Body of pancreas (tissue), 4 donors: ENCODE results near the gene VCAM1. TPM values are rescaled to one million over a fixed set of nuclear protein-coding genes. Genes with fewer than 3 reads are reported as not detected.

Experiments used
- ATAC-seq: fragments of 150-250 bp; one replicate; pipeline ENCODE4 v1.9.1; 2016
- DNase-seq, 4 donors: peaks; one replicate each; pipeline ENCODE4 v3.0.0-alpha.2; 2019
- H3K27ac ChIP-seq, 4 donors: fragments of 200-600 bp; sonication (generic); 1 replicate in 3 of 4; 2 replicates in 1 of 4; pipeline versions ENCODE4 v1.5.1 to v1.6.1; 2016 to 2019; ENCODE audit warnings: mild to moderate bottlenecking in 1 of 4, mixed read lengths in 1 of 4, moderate library complexity in 1 of 4
- H3K27me3 ChIP-seq, 2 donors: fragments of 200-600 bp; sonication (generic); one replicate each; pipeline ENCODE4 v1.6.0; 2016; ENCODE audit warnings: mild to moderate bottlenecking in 1 of 2
- H3K36me3 ChIP-seq, 2 donors: fragments of 200-600 bp; sonication (generic); replicated peaks in 1 of 2; 2 replicates each; pipeline ENCODE4 v1.5.1; 2016; ENCODE audit warnings: low read depth in 2 of 2; ENCODE audit not compliant: insufficient read depth in 1 of 2
- H3K4me1 ChIP-seq: fragments of 200-600 bp; sonication (generic); one replicate; pipeline ENCODE4 v1.6.0; 2016
- H3K4me3 ChIP-seq, 2 donors: fragments of 200-600 bp; sonication (generic); 1 replicate in 1 of 2; 2 replicates in 1 of 2; pipeline ENCODE4 v1.5.1; 2016 to 2019
- H3K9me3 ChIP-seq, 3 donors: fragments of 200-600 bp; sonication (generic); 1 replicate in 2 of 3; 2 replicates in 1 of 3; pipeline ENCODE4 v1.5.1; 2016
- POLR2A ChIP-seq, 3 donors: fragments of 450-650 bp; IDR thresholded peaks; one replicate each; pipeline ENCODE4 v1.6.1; 2016; ENCODE audit warnings: antibody characterized with exemption in 3 of 3, mild to moderate bottlenecking in 2 of 3
- WGBS, 2 donors: methylation state at CpG; one replicate each; pipeline ENCODE4 v1.1.5; 2017; 5-methylcytosine and 5-hydroxymethylcytosine counted together
- intact Hi-C: fragments of 100-400 bp; cut with DNase I; formaldehyde crosslinking; loops from one replicate; pipeline ENCODE4 v1.15.1; 2023
- total RNA-seq, 2 donors: library from RNA; depleted of rRNA; stranded (reverse); fragments of >200 nt; gene quantifications; one replicate each; pipeline ENCODE4 v1.1.0, GENCODE V29; 2016
- TF ChIP-seq, protein P1 (sequence below), 7 experiments: fragments of 450-650 bp in 4 of 7; fragments of 200-600 bp in 3 of 7; sonication (generic) in 3 of 7; IDR thresholded peaks; one replicate each; pipeline ENCODE4 v1.5.1; 2016 to 2019; ENCODE audit warnings: antibody characterized with exemption in 7 of 7

Gene VCAM1
- total RNA-seq, 2 donors from 2014 or later: 9.6 to 22.4 TPM

DNA sequence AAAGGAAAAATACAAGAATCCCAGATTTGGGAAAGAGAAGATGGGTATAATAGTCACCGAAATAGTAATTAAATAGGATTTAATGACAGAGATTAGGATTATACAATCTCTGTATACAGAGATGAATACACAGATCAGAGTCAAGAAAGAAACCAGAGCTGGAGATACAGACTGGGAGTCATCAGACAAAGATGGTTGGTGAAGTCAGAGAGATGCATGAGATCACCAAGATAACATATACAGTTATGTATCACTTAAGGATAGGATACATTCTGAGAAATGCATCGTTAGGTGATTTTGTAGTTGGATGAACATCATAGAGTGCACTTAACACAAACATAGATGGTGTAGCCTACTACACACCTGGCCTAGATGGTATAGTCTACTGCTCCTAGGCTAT, 49.8 kb downstream of the VCAM1 start:
- intact Hi-C loops: no loop called here
- Histone ChIP-seq H3K27me3 (no peaks in the 10 kb centered on the region), H3K4me3 (no peak overlapping the region)

DNA sequence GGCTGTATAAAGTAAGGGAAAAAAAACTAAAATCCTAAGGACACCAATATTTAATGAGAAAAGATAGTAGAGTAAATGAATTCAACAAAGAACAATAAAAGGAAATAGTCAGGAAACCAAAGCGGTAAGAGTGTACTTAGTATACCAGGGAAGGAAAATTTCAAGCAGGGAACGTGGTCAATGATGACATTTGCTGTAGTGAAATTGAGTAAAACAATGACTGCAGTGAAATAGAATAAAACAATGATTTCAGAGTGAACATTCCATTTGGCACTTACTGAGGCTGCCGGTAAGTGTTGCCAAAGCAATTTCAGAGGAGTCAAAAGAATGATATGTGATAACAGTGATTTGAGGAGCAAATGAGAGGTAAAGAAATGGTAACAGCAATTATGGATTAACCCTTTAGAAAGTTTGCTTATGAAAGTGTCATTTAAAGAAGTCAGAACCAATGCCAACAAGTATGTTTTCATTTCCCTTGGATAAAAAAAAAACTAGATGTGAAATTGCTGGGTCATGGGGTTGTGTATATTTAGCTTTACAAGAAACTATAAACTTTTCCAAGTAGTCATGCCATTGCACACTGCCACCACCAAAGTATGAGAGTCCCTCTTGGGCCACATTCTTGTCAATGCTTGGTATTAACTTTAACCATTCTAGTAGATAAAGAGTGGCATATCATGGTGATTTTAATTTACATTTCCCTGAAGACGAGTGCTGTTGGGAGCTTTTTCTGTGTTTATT, 50.5 kb downstream of the VCAM1 start:
- H3K27me3 ChIP-seq: no peaks in the 10 kb centered on the region
- no peak for DNase-seq
- H3K36me3 ChIP-seq: no peaks in the 10 kb centered on the region
- H3K4me1 ChIP-seq: no peaks in the 10 kb centered on the region
- 47 to 49% methylated on average over 4 of the region's 4 CpGs for WGBS, 2 donors
- H3K9me3 ChIP-seq: no peaks in the 10 kb centered on the region
- H3K4me3 ChIP-seq: no peak overlapping the region
- intact Hi-C loops: no loop called here
- no peak overlapping the region for H3K27ac ChIP-seq
- TF ChIP-seq POLR2A (IDR thresholded peaks at IDR 0.05): no peak
- TF ChIP-seq, protein P1, sequence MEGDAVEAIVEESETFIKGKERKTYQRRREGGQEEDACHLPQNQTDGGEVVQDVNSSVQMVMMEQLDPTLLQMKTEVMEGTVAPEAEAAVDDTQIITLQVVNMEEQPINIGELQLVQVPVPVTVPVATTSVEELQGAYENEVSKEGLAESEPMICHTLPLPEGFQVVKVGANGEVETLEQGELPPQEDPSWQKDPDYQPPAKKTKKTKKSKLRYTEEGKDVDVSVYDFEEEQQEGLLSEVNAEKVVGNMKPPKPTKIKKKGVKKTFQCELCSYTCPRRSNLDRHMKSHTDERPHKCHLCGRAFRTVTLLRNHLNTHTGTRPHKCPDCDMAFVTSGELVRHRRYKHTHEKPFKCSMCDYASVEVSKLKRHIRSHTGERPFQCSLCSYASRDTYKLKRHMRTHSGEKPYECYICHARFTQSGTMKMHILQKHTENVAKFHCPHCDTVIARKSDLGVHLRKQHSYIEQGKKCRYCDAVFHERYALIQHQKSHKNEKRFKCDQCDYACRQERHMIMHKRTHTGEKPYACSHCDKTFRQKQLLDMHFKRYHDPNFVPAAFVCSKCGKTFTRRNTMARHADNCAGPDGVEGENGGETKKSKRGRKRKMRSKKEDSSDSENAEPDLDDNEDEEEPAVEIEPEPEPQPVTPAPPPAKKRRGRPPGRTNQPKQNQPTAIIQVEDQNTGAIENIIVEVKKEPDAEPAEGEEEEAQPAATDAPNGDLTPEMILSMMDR (IDR thresholded peaks at IDR 0.05): no peak
- ATAC-seq: no peak

More for the DNA sequence above, 49.8 kb downstream of the VCAM1 start:
- H3K9me3 ChIP-seq: no peaks in the 10 kb centered on the region
- H3K27ac ChIP-seq: no peak overlapping the region
- DNase-seq (no peak), ATAC-seq (no peak)
- no peaks in the 10 kb centered on the region for H3K4me1 ChIP-seq
- WGBS, 2 donors: 77 to 90% methylated on average over 2 of the region's 2 CpGs
- no peaks in the 10 kb centered on the region for H3K36me3 ChIP-seq
- no peak for TF ChIP-seq POLR2A (IDR thresholded peaks at IDR 0.05)
- TF ChIP-seq, protein P1 (IDR thresholded peaks at IDR 0.05): no peak

DNA sequence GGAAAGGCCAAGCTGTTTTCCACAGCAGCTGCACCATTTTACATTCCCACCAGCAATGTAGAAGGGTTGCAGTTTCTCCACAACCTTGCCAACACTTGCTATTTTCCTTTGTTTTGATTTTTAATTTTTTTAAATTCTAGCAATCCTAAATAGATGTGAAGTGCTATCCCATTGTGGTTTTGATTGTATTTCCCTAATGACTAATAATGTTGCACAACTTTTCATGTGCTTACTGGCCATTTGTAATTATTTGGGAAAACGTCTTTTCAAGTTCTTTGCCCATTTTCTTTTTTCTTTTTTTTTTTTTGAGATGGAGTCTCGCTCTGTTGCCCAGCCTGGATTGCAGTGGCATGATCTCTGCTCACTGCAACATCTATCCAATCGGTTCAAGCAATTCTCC, 53.9 kb downstream of the VCAM1 start:
- intact Hi-C loops: no loop called here
- TF ChIP-seq, protein P1 (IDR thresholded peaks at IDR 0.05): no peak
- TF ChIP-seq POLR2A (IDR thresholded peaks at IDR 0.05): no peak
- no peaks in the 10 kb centered on the region for H3K36me3 ChIP-seq
- no peaks in the 10 kb centered on the region for H3K9me3 ChIP-seq
- no peak for DNase-seq
- no peak for ATAC-seq
- no peaks in the 10 kb centered on the region for H3K4me1 ChIP-seq
- no peak overlapping the region for H3K4me3 ChIP-seq
- no peak overlapping the region for H3K27ac ChIP-seq
- WGBS, 2 donors: 71 to 73% methylated on average over 3 of the region's 3 CpGs
- H3K27me3 ChIP-seq: no peaks in the 10 kb centered on the region

DNA sequence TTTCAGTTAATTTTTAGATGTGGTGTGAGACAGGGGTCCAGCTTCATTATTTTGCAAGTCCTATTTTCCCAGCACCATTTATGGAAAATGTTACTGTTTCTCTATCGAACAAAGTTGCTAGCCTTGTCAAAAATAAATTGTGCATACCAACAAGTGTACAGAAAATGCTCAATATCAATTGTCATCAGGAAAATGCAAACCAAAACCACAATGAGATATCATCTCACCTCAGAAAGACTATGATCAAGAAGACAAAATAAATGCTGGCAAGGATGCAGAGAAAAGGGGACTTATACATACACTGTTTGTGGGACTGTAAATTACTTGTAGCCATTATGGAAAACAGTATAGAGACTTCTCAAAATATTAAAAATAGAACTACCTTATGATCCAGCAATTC, 54.8 kb downstream of the VCAM1 start:
- no peak for ATAC-seq
- Histone ChIP-seq H3K27ac (no peak overlapping the region), H3K4me1 (no peaks in the 10 kb centered on the region), H3K36me3 (no peaks in the 10 kb centered on the region), H3K9me3 (no peaks in the 10 kb centered on the region), H3K4me3 (no peak overlapping the region), H3K27me3 (no peaks in the 10 kb centered on the region)
- DNase-seq: no peak
- intact Hi-C loops: no loop called here
- WGBS, 2 donors: 47 to 79% methylated on average over 1 of the region's 1 CpG
- TF ChIP-seq POLR2A (IDR thresholded peaks at IDR 0.05): no peak
- TF ChIP-seq, protein P1 (IDR thresholded peaks at IDR 0.05): no peak

DNA sequence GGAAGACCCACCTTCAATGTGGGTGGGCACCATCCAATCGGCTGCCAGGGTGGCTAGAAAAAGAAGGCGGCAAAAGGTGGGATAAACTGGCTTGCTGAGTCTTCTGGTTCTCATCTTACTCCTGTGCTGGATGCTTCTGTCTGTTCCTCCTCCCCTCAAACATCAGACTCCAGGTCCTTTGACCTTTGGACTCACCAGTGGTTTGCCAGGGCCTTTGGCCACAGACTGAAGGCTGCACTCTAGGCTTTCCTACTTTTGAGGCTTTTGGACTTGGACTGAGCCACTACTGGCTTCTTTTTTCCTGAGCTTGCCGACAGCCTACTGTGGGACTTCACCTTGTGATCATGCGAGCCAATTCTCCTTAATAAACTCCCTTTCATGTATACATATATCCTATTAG, 55.9 kb downstream of the VCAM1 start:
- no peaks in the 10 kb centered on the region for H3K27me3 ChIP-seq
- DNase-seq (no peak), ATAC-seq (no peak)
- H3K36me3 ChIP-seq: no peaks in the 10 kb centered on the region
- H3K27ac ChIP-seq: no peak overlapping the region
- no peak overlapping the region for H3K4me3 ChIP-seq
- 73 to 81% methylated on average over 4 of the region's 4 CpGs for WGBS, 2 donors
- H3K9me3 ChIP-seq: no peaks in the 10 kb centered on the region
- TF ChIP-seq, protein P1 (IDR thresholded peaks at IDR 0.05): no peak
- TF ChIP-seq POLR2A (IDR thresholded peaks at IDR 0.05): no peak
- no peaks in the 10 kb centered on the region for H3K4me1 ChIP-seq
- intact Hi-C loops: no loop called here
